ENCODE results near the gene TTC13. TPM values are rescaled to one million over a fixed set of nuclear protein-coding genes. Genes with fewer than 3 reads are reported as not detected.

The TTC13 gene
- total RNA-seq, 1 donor from 2014 or later, result 27.1 TPM

GRCh38 chr1:230884646-230885045 is 94.0 kb downstream of the TTC13 start:
- peaks cover 9% of the 10 kb centered on the region for H3K9me3 Mint-ChIP-seq (ENCODE audit: low read depth)
- H3K4me1 Mint-ChIP-seq (ENCODE audit: low read depth), result peaks cover 5% of the 10 kb centered on the region
- H3K36me3 Mint-ChIP-seq (ENCODE audit: low read depth), result peaks cover 3% of the 10 kb centered on the region
- DNase-seq (ENCODE audit: low spot score), result no peak
- H3K4me3 Mint-ChIP-seq (ENCODE audit: unreplicated experiment), result no peak overlapping the region
- TF ChIP-seq CTCF (IDR thresholded peaks at IDR 0.05), result no peak
- no peak overlapping the region for H3K27ac Mint-ChIP-seq (ENCODE audit: unreplicated experiment)
- peaks cover 2% of the 10 kb centered on the region for H3K27me3 Mint-ChIP-seq (ENCODE audit: low read depth)

- peaks cover 3% of the 10 kb centered on the region for H3K36me3 Mint-ChIP-seq (ENCODE audit: low read depth)
- H3K27me3 Mint-ChIP-seq (ENCODE audit: low read depth), result peaks cover 2% of the 10 kb centered on the region
- peaks cover 9% of the 10 kb centered on the region for H3K4me1 Mint-ChIP-seq (ENCODE audit: low read depth)
- DNase-seq (ENCODE audit: low spot score), result no peak
- H3K9me3 Mint-ChIP-seq (ENCODE audit: low read depth), result peaks cover 9% of the 10 kb centered on the region
- no peak overlapping the region for H3K27ac Mint-ChIP-seq (ENCODE audit: unreplicated experiment)
- no peak overlapping the region for H3K4me3 Mint-ChIP-seq (ENCODE audit: unreplicated experiment)
- TF ChIP-seq CTCF (IDR thresholded peaks at IDR 0.05), result no peak
Observed at GRCh38 chr1:230883967-230884366, 94.7 kb downstream of the TTC13 start.

GRCh38 chr1:230879778-230880177 is 98.9 kb downstream of the TTC13 start:
- Mint-ChIP-seq H3K27me3 (ENCODE audit: low read depth) (peaks cover 2% of the 10 kb centered on the region), H3K4me3 (ENCODE audit: unreplicated experiment) (no peak overlapping the region), H3K9me3 (ENCODE audit: low read depth) (peaks cover 4% of the 10 kb centered on the region), H3K27ac (ENCODE audit: unreplicated experiment) (no peak overlapping the region), H3K36me3 (ENCODE audit: low read depth) (peaks cover 7% of the 10 kb centered on the region), H3K4me1 (ENCODE audit: low read depth) (peaks cover 26% of the 10 kb centered on the region)
- no peak for DNase-seq (ENCODE audit: low spot score)
- TF ChIP-seq CTCF (IDR thresholded peaks at IDR 0.05), result no peak

GRCh38 chr1:230878591-230878990 is 100.1 kb downstream of the TTC13 start:
- DNase-seq (ENCODE audit: low spot score), result no peak
- Mint-ChIP-seq H3K4me3 (ENCODE audit: unreplicated experiment) (no peak overlapping the region), H3K9me3 (ENCODE audit: low read depth) (no peaks in the 10 kb centered on the region), H3K36me3 (ENCODE audit: low read depth) (peaks cover 7% of the 10 kb centered on the region), H3K27ac (ENCODE audit: unreplicated experiment) (peak overlapping the region; percentile 73), H3K27me3 (ENCODE audit: low read depth) (peaks cover 2% of the 10 kb centered on the region), H3K4me1 (ENCODE audit: low read depth) (peaks cover 31% of the 10 kb centered on the region)
- TF ChIP-seq CTCF (IDR thresholded peaks at IDR 0.05), result no peak

- DNase-seq (ENCODE audit: low spot score), result no peak
- Mint-ChIP-seq H3K4me3 (ENCODE audit: unreplicated experiment) (no peak overlapping the region), H3K36me3 (ENCODE audit: low read depth) (peaks cover 7% of the 10 kb centered on the region), H3K9me3 (ENCODE audit: low read depth) (no peaks in the 10 kb centered on the region), H3K27me3 (ENCODE audit: low read depth) (peaks cover 2% of the 10 kb centered on the region), H3K27ac (ENCODE audit: unreplicated experiment) (peak overlapping the region; percentile 73), H3K4me1 (ENCODE audit: low read depth) (peaks cover 31% of the 10 kb centered on the region)
- no peak for TF ChIP-seq CTCF (IDR thresholded peaks at IDR 0.05)
Observed at GRCh38 chr1:230877924-230878590, 100.6 kb downstream of the TTC13 start.

Measured in chondrocyte (in vitro differentiated cells).